ENCODE measurements around the gene FOXF1.

Gene FOXF1

GRCh38 chr16:86494039-86494564 is 16.2 kb upstream of the FOXF1 start:
- no peak for DNase-seq

GRCh38 chr16:86494565-86495356 is 15.6 kb upstream of the FOXF1 start:
- no peak for DNase-seq

GRCh38 chr16:86495357-86495701 is 15.0 kb upstream of the FOXF1 start:
- no peak for DNase-seq

GRCh38 chr16:86495756-86496261 is 14.5 kb upstream of the FOXF1 start:
- DNase-seq = no peak

- no peak for DNase-seq
Measured at GRCh38 chr16:86496262-86496928, 13.9 kb upstream of the FOXF1 start.

GRCh38 chr16:86496929-86497461 is 13.3 kb upstream of the FOXF1 start:
- DNase-seq = no peak

- no peak for DNase-seq
Measured at GRCh38 chr16:86497551-86498021, 12.7 kb upstream of the FOXF1 start.

GRCh38 chr16:86498155-86498670 is 12.1 kb upstream of the FOXF1 start:
- DNase-seq = no peak

- DNase-seq = no peak
Measured at GRCh38 chr16:86498671-86499439, 11.5 kb upstream of the FOXF1 start.

- DNase-seq = no peak
Measured at GRCh38 chr16:86499440-86499786, 10.9 kb upstream of the FOXF1 start.

GRCh38 chr16:86499889-86500707 is 10.2 kb upstream of the FOXF1 start:
- no peak for DNase-seq

GRCh38 chr16:86500708-86501510 is 9.4 kb upstream of the FOXF1 start:
- DNase-seq = no peak

GRCh38 chr16:86501989-86502855 is 8.1 kb upstream of the FOXF1 start:
- no peak for DNase-seq

GRCh38 chr16:86502856-86503748 is 7.2 kb upstream of the FOXF1 start:
- no peak for DNase-seq

- DNase-seq = no peak
Measured at GRCh38 chr16:86503830-86504229, 6.5 kb upstream of the FOXF1 start.

GRCh38 chr16:86504315-86505184 is 5.8 kb upstream of the FOXF1 start:
- DNase-seq = no peak

GRCh38 chr16:86505185-86505898 is 5.0 kb upstream of the FOXF1 start:
- no peak for DNase-seq
